GM12878 (cell line): ENCODE measurements around the gene RIPK4. TPM values are rescaled to one million over a fixed set of nuclear protein-coding genes. Genes with fewer than 3 reads are reported as not detected.

Source experiments
- ATAC-seq: fragments of 200-7000 bp; cut with Tn5 transposase; 3 replicates; pipeline ENCODE4 v1.9.1; 2020; ENCODE audit warnings: mild to moderate bottlenecking, moderate library complexity
- BruUV-seq: library from RNA; stranded (reverse); fragments of 400-500 nt; replicated peaks from 2 replicates; lab custom pipeline; 2021; lab: Mats Ljungman, UMichigan
- CTCF ChIA-PET: fragments of 300-600 bp; sonication (Branson Sonifier 250); formaldehyde crosslinking; extraction: SDS; loops from one replicate; lab custom pipeline; 2021; ENCODE audit warnings: inconsistent platforms; lab: Yijun Ruan, JAX
- POLR2A ChIA-PET: fragments of 350-600 bp; formaldehyde crosslinking; extraction: SDS; loops from one replicate; lab custom pipeline; 2021; ENCODE audit warnings: inconsistent platforms; lab: Charles Lee
- RAD21 ChIA-PET: fragments of 300-600 bp; sonication (Branson Sonifier 250); formaldehyde crosslinking; loops from one replicate; lab custom pipeline; 2023; ENCODE audit warnings: antibody characterized with exemption; ENCODE audit not compliant: unreplicated experiment; lab: Charles Lee
- SMC1A ChIA-PET: fragments of 300-600 bp; sonication (Branson Sonifier 250); formaldehyde crosslinking; loops from one replicate; lab custom pipeline; 2023; ENCODE audit not compliant: unreplicated experiment, uncharacterized antibody; lab: Charles Lee
- DNase-seq: peaks from one replicate; pipeline ENCODE4 v3.0.0-alpha.2; 2011; ENCODE audit warnings: low read depth, low spot score
- FAIRE-seq: peaks from 3 replicates; lab custom pipeline; 2011; peaks lifted over from hg19 to GRCh38; lab: Jason Lieb, UNC
- H2AFZ ChIP-seq: 2 replicates; pipeline ENCODE4 v1.6.0; 2011; ENCODE audit warnings: low read depth, low read length, control low read depth; ENCODE audit not compliant: control insufficient read depth
- H3K27ac ChIP-seq: 2 replicates; pipeline ENCODE4 v1.5.1; 2011; ENCODE audit warnings: control low read depth; ENCODE audit not compliant: control insufficient read depth, insufficient read depth
- H3K27me3 ChIP-seq, 2 experiments: replicated peaks in 1 of 2; 2 replicates each; pipeline versions ENCODE4 v1.6.0 to v1.6.1; 2011; ENCODE audit warnings: low read length in 1 of 2; ENCODE audit not compliant: control insufficient read depth in 2 of 2, insufficient read depth in 2 of 2
- H3K36me3 ChIP-seq, 2 experiments: 2 replicates each; pipeline ENCODE4 v1.5.1; 2011; ENCODE audit warnings: low read length in 1 of 2; ENCODE audit not compliant: control insufficient read depth in 2 of 2, insufficient read depth in 2 of 2
- H3K4me1 ChIP-seq: 2 replicates; pipeline ENCODE4 v1.6.1; 2011; ENCODE audit warnings: mild to moderate bottlenecking, low read length, moderate library complexity, mixed read lengths; ENCODE audit not compliant: control insufficient read depth, insufficient read depth
- H3K4me2 ChIP-seq: 2 replicates; pipeline ENCODE4 v1.6.0; 2011; ENCODE audit warnings: control low read depth; ENCODE audit not compliant: control insufficient read depth, insufficient read depth
- H3K4me3 ChIP-seq: fragments of 200-600 bp; sonication (generic); 2 replicates; pipeline ENCODE4 v1.5.1; 2016
- H3K79me2 ChIP-seq: 2 replicates; pipeline ENCODE4 v1.6.0; 2011; ENCODE audit warnings: low read length; ENCODE audit not compliant: control insufficient read depth, insufficient read depth
- H3K9ac ChIP-seq: 2 replicates; pipeline ENCODE4 v1.8.0; 2011; ENCODE audit warnings: low read length, control low read depth, mixed read lengths; ENCODE audit not compliant: control insufficient read depth, insufficient read depth
- H3K9me3 ChIP-seq: replicated peaks from 3 replicates; pipeline ENCODE4 v1.5.1; 2011; ENCODE audit warnings: mild to moderate bottlenecking, low read length; ENCODE audit not compliant: control insufficient read depth, insufficient read depth
- H4K20me1 ChIP-seq: 2 replicates; pipeline ENCODE4 v1.6.0; 2011; ENCODE audit not compliant: control insufficient read depth, insufficient read depth
- E2F8 ChIP-seq: fragments of 450-650 bp; IDR thresholded peaks from 2 replicates; pipeline ENCODE4 v1.6.1; 2018; ENCODE audit warnings: mild to moderate bottlenecking, low read depth, moderate library complexity; ENCODE audit not compliant: partially characterized antibody
- MEF2B ChIP-seq: fragments of 450-650 bp; IDR thresholded peaks from 2 replicates; pipeline ENCODE4 v1.6.1; 2018; ENCODE audit warnings: mild to moderate bottlenecking, moderate library complexity; ENCODE audit not compliant: partially characterized antibody, poor library complexity, severe bottlenecking
- PKNOX1 ChIP-seq: fragments of 450-650 bp; IDR thresholded peaks from 2 replicates; pipeline ENCODE4 v1.6.1; 2016; ENCODE audit warnings: mild to moderate bottlenecking
- RCOR1 ChIP-seq: conservative IDR thresholded peaks from 2 replicates; pipeline ENCODE4 v1.6.1; 2012; ENCODE audit warnings: low read depth, low read length, improper control_type of control experiment
- RELA ChIP-seq: fragments of 450-650 bp; IDR thresholded peaks from 2 replicates; pipeline ENCODE4 v1.8.0; 2014; ENCODE audit warnings: borderline replicate concordance; ENCODE audit not compliant: partially characterized antibody
- RELB ChIP-seq: fragments of 450-650 bp; IDR thresholded peaks from 2 replicates; pipeline ENCODE4 v1.6.1; 2017; ENCODE audit warnings: low read depth, mild to moderate bottlenecking, moderate library complexity
- SMC3 ChIP-seq: IDR thresholded peaks from 2 replicates; pipeline ENCODE4 v1.6.1; 2011; ENCODE audit warnings: low read length, improper control_type of control experiment, borderline replicate concordance
- ZBED1 ChIP-seq: IDR thresholded peaks from 2 replicates; pipeline ENCODE4 v1.6.1; 2016; ENCODE audit warnings: borderline replicate concordance
- WGBS: methylation state at CpG from one replicate; pipeline ENCODE4 v1.1.6; 2016; ENCODE audit warnings: low lambda C conversion rate; ENCODE audit not compliant: insufficient replicate concordance, insufficient coverage; ENCODE audit errors: missing lambda C conversion rate; 5-methylcytosine and 5-hydroxymethylcytosine counted together
- in situ Hi-C: fragments of 300-500 bp; cut with MboI; formaldehyde crosslinking; loops from 9 replicates; pipeline ENCODE4 v1.14.3; 2018; ENCODE audit warnings: mixed read lengths
- intact Hi-C: fragments of 100-400 bp; cut with micrococcal nuclease; formaldehyde crosslinking; loops from one replicate; pipeline ENCODE4 v1.14.2; 2022; ENCODE audit not compliant: unreplicated experiment
- polyA plus RNA-seq, 11 experiments: library from polyadenylated mRNA; depleted of rRNA in 4 of 11; unstranded in 6 of 11; stranded (reverse) in 5 of 11; fragments of >200 nt; fragmentation: Nextera tagmentation in 4 of 11; fragmentation: Illumina TruSeq in 1 of 11; extraction: Ambion mirVana in 4 of 11; extraction: Trizol in 1 of 11; gene quantifications; 1 replicate in 1 of 11; 2 replicates in 10 of 11; pipeline versions ENCODE4 v1.2.1 to v1.2.3, GENCODE V29; 2011 to 2016; ENCODE audit warnings: inconsistent platforms in 2 of 11, missing spikeins in 2 of 11, low read depth in 1 of 11
- total RNA-seq, 4 experiments: library from RNA; depleted of rRNA in 3 of 4; stranded (reverse); fragments of >200 nt in 3 of 4; fragmentation: Illumina TruSeq in 1 of 4; extraction: Trizol in 1 of 4; gene quantifications; 2 replicates each; pipeline versions ENCODE4 v1.2.1 to v1.2.3, GENCODE V29; 2013 to 2021

Gene RIPK4
- total and polyA plus RNA-seq, 10 of the 15 experiments (the other 5 are each of a cell fraction or from before 2014, with no cell fraction given), result 0.05 TPM; not detected in 9

DNA sequence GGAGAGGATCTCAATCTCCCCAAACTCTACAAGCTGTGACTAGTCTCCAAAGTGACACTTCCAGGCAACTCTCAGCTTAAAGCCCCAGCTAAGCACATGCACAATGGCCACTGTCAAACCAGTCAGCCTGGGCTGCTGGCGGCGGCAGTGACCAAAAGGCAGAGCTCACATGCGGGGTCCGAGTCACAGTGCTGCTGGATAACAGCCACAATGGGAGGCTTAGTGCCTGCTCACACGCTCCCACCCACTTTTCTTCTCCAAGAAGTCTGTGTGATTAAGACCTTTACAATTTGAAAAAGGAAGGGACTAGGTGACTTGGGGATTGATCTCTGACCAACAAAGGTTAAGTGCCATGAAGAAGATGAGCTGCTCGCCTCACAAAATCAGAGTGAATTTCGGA, 16.8 kb downstream of the RIPK4 start:
- Histone ChIP-seq H4K20me1 (no peaks in the 10 kb centered on the region), H3K4me2 (no peak overlapping the region), H3K9me3 (no peaks in the 10 kb centered on the region)

More for the DNA sequence above, 16.8 kb downstream of the RIPK4 start:
- ChIA-PET CTCF (interaction anchor here (0.7 kb wide), 1 partner anchor 854 kb away, joined by 3 read pairs; no protein-coding TSS in a partner anchor), RAD21 (no interaction called here), POLR2A (interaction anchor here (0.6 kb wide), 1 partner anchor 11 kb away, joined by 3 read pairs; no protein-coding TSS in a partner anchor), SMC1A (interaction anchor here (2.0 kb wide), 1 partner anchor 137 kb away, joined by 4 read pairs; no protein-coding TSS in a partner anchor)
- H3K79me2 ChIP-seq, result no peaks in the 10 kb centered on the region
- ATAC-seq, result no peak
- H2AFZ ChIP-seq, result no peak overlapping the region
- in situ Hi-C loops, result no loop called here
- no peak for FAIRE-seq
- no peaks in the 10 kb centered on the region; a peak in 1 of 4 replicates for H3K27me3 ChIP-seq
- H3K4me3 ChIP-seq, result no peak overlapping the region
- no peak overlapping the region for H3K9ac ChIP-seq
- no peak for DNase-seq
- WGBS, result 72% methylated on average over 7 of the region's 7 CpGs
- no peak overlapping the region for H3K27ac ChIP-seq
- BruUV-seq, result no TSS peak
- intact Hi-C loops, result no loop called here
- no peak for TF ChIP-seq RELA
- TF ChIP-seq RCOR1, result no peak
- TF ChIP-seq E2F8, result no peak
- no peak for TF ChIP-seq RELB
- no peak for TF ChIP-seq ZBED1
- no peak for TF ChIP-seq PKNOX1
- TF ChIP-seq SMC3, result no peak
- no peak for TF ChIP-seq MEF2B
- H3K36me3 ChIP-seq, result no peaks in the 10 kb centered on the region
- H3K4me1 ChIP-seq, result no peaks in the 10 kb centered on the region
